ENCODE data around the gene ZNF324. TPM values are rescaled to one million over a fixed set of nuclear protein-coding genes. Genes with fewer than 3 reads are reported as not detected.
A peak's percentile ranks its signal among the peaks of the same experiment; 100 is the strongest.

ZNF324 gene
- total and polyA plus RNA-seq, 9 of the 15 experiments (the other 6 are each of a cell fraction or from before 2014, with no cell fraction given), result 0.92 to 16.4 (median 5.3) TPM

DNA sequence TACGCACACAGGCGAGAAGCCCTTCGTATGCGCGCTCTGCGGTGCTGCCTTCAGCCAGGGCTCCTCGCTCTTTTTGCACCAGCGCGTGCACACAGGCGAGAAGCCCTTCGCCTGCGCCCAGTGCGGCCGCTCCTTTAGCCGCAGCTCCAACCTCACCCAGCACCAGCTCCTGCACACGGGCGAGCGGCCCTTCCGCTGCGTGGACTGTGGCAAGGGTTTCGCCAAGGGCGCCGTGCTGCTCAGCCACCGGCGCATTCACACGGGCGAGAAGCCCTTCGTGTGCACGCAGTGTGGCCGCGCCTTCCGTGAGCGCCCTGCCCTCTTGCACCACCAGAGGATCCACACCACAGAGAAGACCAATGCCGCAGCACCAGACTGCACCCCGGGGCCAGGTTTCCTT lies 10.8 kb upstream of the ZNF324 start:
- H3K36me3 ChIP-seq (ENCODE audit: control insufficient read depth, insufficient read depth, low read length), result peaks cover 32% of the 10 kb centered on the region; the same call in 2 of the 3 replicates
- ChIA-PET CTCF (ENCODE audit: low intra/inter-chr PET ratio) (no interaction called here), POLR2A (no interaction called here)
- intact Hi-C loops (cut with micrococcal nuclease), result no loop called here
- DNase-seq (ENCODE audit: extremely low read depth in 1 of 4, low spot score in 3 of 4) (no peak), ATAC-seq (no peak), FAIRE-seq (no peak)
- H4K20me1 ChIP-seq (replicated peaks; ENCODE audit: control insufficient read depth, insufficient read depth, low read length), result no peaks in the 10 kb centered on the region
- in situ Hi-C loops (cut with MboI), result no loop called here
- no peak overlapping the region for H2AFZ ChIP-seq (ENCODE audit: low read depth, low read length)
- over 99% methylated on average over 20 of the region's 35 CpGs for WGBS (ENCODE audit: insufficient coverage, low coverage, missing lambda C conversion rate)
- no peaks in the 10 kb centered on the region for H3K9me3 ChIP-seq (replicated peaks; ENCODE audit: control insufficient read depth, insufficient read depth, low read depth, low read length)
- TF ChIP-seq, protein P1, sequence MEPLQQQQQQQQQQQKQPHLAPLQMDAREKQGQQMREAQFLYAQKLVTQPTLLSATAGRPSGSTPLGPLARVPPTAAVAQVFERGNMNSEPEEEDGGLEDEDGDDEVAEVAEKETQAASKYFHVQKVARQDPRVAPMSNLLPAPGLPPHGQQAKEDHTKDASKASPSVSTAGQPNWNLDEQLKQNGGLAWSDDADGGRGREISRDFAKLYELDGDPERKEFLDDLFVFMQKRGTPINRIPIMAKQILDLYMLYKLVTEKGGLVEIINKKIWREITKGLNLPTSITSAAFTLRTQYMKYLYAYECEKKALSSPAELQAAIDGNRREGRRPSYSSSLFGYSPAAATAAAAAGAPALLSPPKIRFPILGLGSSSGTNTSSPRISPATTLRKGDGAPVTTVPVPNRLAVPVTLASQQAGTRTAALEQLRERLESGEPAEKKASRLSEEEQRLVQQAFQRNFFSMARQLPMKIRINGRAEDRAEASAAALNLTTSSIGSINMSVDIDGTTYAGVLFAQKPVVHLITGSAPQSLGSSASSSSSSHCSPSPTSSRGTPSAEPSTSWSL (CRISPR knock-in tag; IDR thresholded peaks at IDR 0.05; ENCODE audit: borderline replicate concordance), result no peak
- TF ChIP-seq ZNF551 (CRISPR knock-in tag; IDR thresholded peaks at IDR 0.05) (no peak), DACH1 (IDR thresholded peaks at IDR 0.05; ENCODE audit: partially characterized antibody) (no peak), ZKSCAN1 (IDR thresholded peaks at IDR 0.05; ENCODE audit: low read depth, low read length) (peak; percentile 63; the same call in 1 of the 2 replicates)
- no peak overlapping the region for H3K4me3 ChIP-seq
- H3K79me2 ChIP-seq (ENCODE audit: control insufficient read depth, insufficient read depth, low read length), result peaks cover 8% of the 10 kb centered on the region; the same call in 2 of the 3 replicates
- no peak overlapping the region for H3K4me2 ChIP-seq (ENCODE audit: insufficient read depth, low read length)
- no TSS peak for BruUV-seq (replicated peaks)
- peaks cover 0 to 14% of the 10 kb centered on the region in 2 experiments; a peak in 2 of 5 replicates for H3K4me1 ChIP-seq (replicated peaks in 1 of 2; ENCODE audit: control insufficient read depth in 2 of 2, insufficient read depth in 2 of 2, low read length in 2 of 2)
- no peak overlapping the region for H3K27ac ChIP-seq (ENCODE audit: extremely low read depth, low read depth, low read length)
- no peaks in the 10 kb centered on the region for H3K27me3 ChIP-seq (ENCODE audit: control insufficient read depth in 2 of 2, insufficient read depth in 2 of 2, low read length in 2 of 2)
- no peaks in the 10 kb centered on the region for H3K9me1 ChIP-seq (ENCODE audit: control insufficient read depth, insufficient read depth, low read length)
- no peak overlapping the region for H3K9ac ChIP-seq (ENCODE audit: insufficient read depth in 1 of 2, low read depth in 2 of 2, low read length in 2 of 2)

DNA sequence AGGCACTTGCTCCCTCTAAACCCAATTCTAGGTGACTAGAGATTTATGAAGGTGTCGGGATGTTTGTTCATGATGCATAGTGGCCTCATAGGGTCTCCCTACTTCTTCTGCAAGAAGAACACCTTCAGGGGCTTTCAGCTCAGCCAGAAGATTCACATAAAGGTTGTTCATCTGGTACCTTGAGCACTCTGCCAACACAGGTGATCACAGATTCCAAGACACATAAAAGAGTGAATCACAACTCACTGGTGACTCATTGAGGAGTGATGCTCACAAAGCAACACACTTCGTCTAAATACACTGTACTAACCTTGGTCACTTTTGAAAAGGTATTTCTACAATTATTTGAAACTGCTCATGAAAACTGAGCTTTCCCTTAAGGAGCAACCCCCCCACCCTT lies 6.8 kb upstream of the ZNF324 start:
- Histone ChIP-seq H3K9me3 (replicated peaks; ENCODE audit: control insufficient read depth, insufficient read depth, low read depth, low read length) (no peaks in the 10 kb centered on the region), H3K4me2 (ENCODE audit: insufficient read depth, low read length) (no peak overlapping the region), H3K9ac (ENCODE audit: insufficient read depth in 1 of 2, low read depth in 2 of 2, low read length in 2 of 2) (no peak overlapping the region), H3K4me1 (replicated peaks in 1 of 2; ENCODE audit: control insufficient read depth in 2 of 2, insufficient read depth in 2 of 2, low read length in 2 of 2) (no peaks in the 10 kb centered on the region), H3K9me1 (ENCODE audit: control insufficient read depth, insufficient read depth, low read length) (no peaks in the 10 kb centered on the region), H3K36me3 (ENCODE audit: control insufficient read depth, insufficient read depth, low read length) (peaks cover 20% of the 10 kb centered on the region; the same call in 2 of the 3 replicates), H3K79me2 (ENCODE audit: control insufficient read depth, insufficient read depth, low read length) (no peaks in the 10 kb centered on the region), H3K4me3 (no peak overlapping the region), H3K27me3 (ENCODE audit: control insufficient read depth in 2 of 2, insufficient read depth in 2 of 2, low read length in 2 of 2) (no peaks in the 10 kb centered on the region), H4K20me1 (replicated peaks; ENCODE audit: control insufficient read depth, insufficient read depth, low read length) (no peaks in the 10 kb centered on the region), H2AFZ (ENCODE audit: low read depth, low read length) (no peak overlapping the region), H3K27ac (ENCODE audit: extremely low read depth, low read depth, low read length) (no peak overlapping the region)
- ChIA-PET CTCF (ENCODE audit: low intra/inter-chr PET ratio) (no interaction called here), POLR2A (interaction anchor here (0.8 kb wide), 1 partner anchor 15 kb away, joined by 3 read pairs; no protein-coding TSS in a partner anchor)
- FAIRE-seq (no peak), DNase-seq (ENCODE audit: extremely low read depth in 1 of 4, low spot score in 3 of 4) (no peak), ATAC-seq (no peak)
- no TSS peak for BruUV-seq (replicated peaks)
- WGBS (ENCODE audit: insufficient coverage, low coverage, missing lambda C conversion rate), result 71% methylated on average over 2 of the region's 2 CpGs
- in situ Hi-C loops (cut with MboI) (no loop called here), intact Hi-C loops (cut with micrococcal nuclease) (no loop called here)
- TF ChIP-seq ELF2 (CRISPR knock-in tag; IDR thresholded peaks at IDR 0.05) (no peak), ETS1 (conservative IDR thresholded peaks at IDR 0.05; ENCODE audit: control insufficient read depth, low read depth, low read length) (no peak), ZNF644 (tag; IDR thresholded peaks at IDR 0.05; ENCODE audit: low read depth) (no peak)
- TF ChIP-seq, protein P2, sequence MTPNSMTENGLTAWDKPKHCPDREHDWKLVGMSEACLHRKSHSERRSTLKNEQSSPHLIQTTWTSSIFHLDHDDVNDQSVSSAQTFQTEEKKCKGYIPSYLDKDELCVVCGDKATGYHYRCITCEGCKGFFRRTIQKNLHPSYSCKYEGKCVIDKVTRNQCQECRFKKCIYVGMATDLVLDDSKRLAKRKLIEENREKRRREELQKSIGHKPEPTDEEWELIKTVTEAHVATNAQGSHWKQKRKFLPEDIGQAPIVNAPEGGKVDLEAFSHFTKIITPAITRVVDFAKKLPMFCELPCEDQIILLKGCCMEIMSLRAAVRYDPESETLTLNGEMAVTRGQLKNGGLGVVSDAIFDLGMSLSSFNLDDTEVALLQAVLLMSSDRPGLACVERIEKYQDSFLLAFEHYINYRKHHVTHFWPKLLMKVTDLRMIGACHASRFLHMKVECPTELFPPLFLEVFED (CRISPR knock-in tag; conservative IDR thresholded peaks at IDR 0.05), result no peak

Data from K562 (cell line).